KOPT-K1 (cell line): Measurements from ENCODE around the gene FCN2.

Experiments used
- H3K27ac ChIP-seq: fragments of 200-600 bp; sonication (generic); 2 replicates; pipeline ENCODE4 v1.5.1; 2016; ENCODE audit warnings: antibody characterized with exemption, mild to moderate bottlenecking, low read depth, low read length; ENCODE audit not compliant: poor library complexity, severe bottlenecking
- H3K36me3 ChIP-seq: fragments of 200-600 bp; sonication (generic); 2 replicates; pipeline ENCODE4 v1.5.1; 2017; ENCODE audit warnings: antibody characterized with exemption, mild to moderate bottlenecking, low read length, moderate library complexity; ENCODE audit not compliant: insufficient read depth
- H3K9me3 ChIP-seq: fragments of 200-600 bp; sonication (generic); 2 replicates; pipeline ENCODE4 v1.5.1; 2017; ENCODE audit warnings: antibody characterized with exemption, low read length, mild to moderate bottlenecking; ENCODE audit not compliant: insufficient read depth, poor library complexity, severe bottlenecking

The FCN2 gene

GRCh38 chr9:134870746-134871662 is 9.6 kb upstream of the FCN2 start:
- Histone ChIP-seq H3K27ac (no peak overlapping the region), H3K36me3 (no peaks in the 10 kb centered on the region)

GRCh38 chr9:134871697-134872340 is 8.8 kb upstream of the FCN2 start:
- Histone ChIP-seq H3K27ac (no peak overlapping the region), H3K36me3 (no peaks in the 10 kb centered on the region), H3K9me3 (no peaks in the 10 kb centered on the region)

More at GRCh38 chr9:134870746-134871662, 9.6 kb upstream of the FCN2 start:
- no peaks in the 10 kb centered on the region for H3K9me3 ChIP-seq

GRCh38 chr9:134872482-134873231 is 8.0 kb upstream of the FCN2 start:
- Histone ChIP-seq H3K9me3 (no peaks in the 10 kb centered on the region), H3K36me3 (no peaks in the 10 kb centered on the region), H3K27ac (no peak overlapping the region)

- H3K36me3 ChIP-seq, result no peaks in the 10 kb centered on the region
Observed at GRCh38 chr9:134875371-134875770, 5.2 kb upstream of the FCN2 start.

GRCh38 chr9:134877541-134877940 is 3.1 kb upstream of the FCN2 start:
- H3K27ac ChIP-seq, result no peak overlapping the region

More at GRCh38 chr9:134875371-134875770, 5.2 kb upstream of the FCN2 start:
- Histone ChIP-seq H3K27ac (no peak overlapping the region), H3K9me3 (no peaks in the 10 kb centered on the region)

GRCh38 chr9:134879664-134880483 is 736 bp upstream of the FCN2 start:
- H3K27ac ChIP-seq, result no peak overlapping the region
- H3K36me3 ChIP-seq, result no peaks in the 10 kb centered on the region
- H3K9me3 ChIP-seq, result no peaks in the 10 kb centered on the region

More at GRCh38 chr9:134877541-134877940, 3.1 kb upstream of the FCN2 start:
- Histone ChIP-seq H3K36me3 (no peaks in the 10 kb centered on the region), H3K9me3 (no peaks in the 10 kb centered on the region)

- Histone ChIP-seq H3K27ac (no peak overlapping the region), H3K9me3 (no peaks in the 10 kb centered on the region), H3K36me3 (no peaks in the 10 kb centered on the region)
Observed at GRCh38 chr9:134881313-134881670, 682 bp downstream of the FCN2 start.

GRCh38 chr9:134882204-134882785 is 1.7 kb downstream of the FCN2 start:
- no peaks in the 10 kb centered on the region for H3K36me3 ChIP-seq

GRCh38 chr9:134883040-134883782 is 2.6 kb downstream of the FCN2 start:
- H3K36me3 ChIP-seq, result no peaks in the 10 kb centered on the region
- no peaks in the 10 kb centered on the region for H3K9me3 ChIP-seq
- no peak overlapping the region for H3K27ac ChIP-seq

More at GRCh38 chr9:134882204-134882785, 1.7 kb downstream of the FCN2 start:
- Histone ChIP-seq H3K9me3 (no peaks in the 10 kb centered on the region), H3K27ac (no peak overlapping the region)

- Histone ChIP-seq H3K9me3 (no peaks in the 10 kb centered on the region), H3K27ac (no peak overlapping the region), H3K36me3 (no peaks in the 10 kb centered on the region)
Observed at GRCh38 chr9:134884492-134884891, 3.9 kb downstream of the FCN2 start.

- no peaks in the 10 kb centered on the region for H3K36me3 ChIP-seq
- H3K27ac ChIP-seq, result no peak overlapping the region
- no peaks in the 10 kb centered on the region for H3K9me3 ChIP-seq
Observed at GRCh38 chr9:134885001-134885678, 4.5 kb downstream of the FCN2 start.

GRCh38 chr9:134885679-134886412 is 5.2 kb downstream of the FCN2 start:
- no peaks in the 10 kb centered on the region for H3K9me3 ChIP-seq
- H3K36me3 ChIP-seq, result no peaks in the 10 kb centered on the region
- no peak overlapping the region for H3K27ac ChIP-seq
